Esophagus muscularis mucosa (tissue), 4 donors: Measurements from ENCODE around the gene BAIAP2. TPM values are rescaled to one million over a fixed set of nuclear protein-coding genes. Genes with fewer than 3 reads are reported as not detected.
"Not testable (repeated sequence)": the region's sequence is repeated elsewhere in the genome, so short reads cannot be mapped to it uniquely, and the experiment has no call there.

ENCODE experiments used
- DNase-seq: peaks from one replicate; pipeline ENCODE4 v3.0.0-alpha.2; 2017; ENCODE audit errors: extremely low spot score
- H3K27ac ChIP-seq, 4 donors: fragments of 200-600 bp; sonication (generic); replicated peaks in 1 of 4; 1 replicate in 3 of 4; 2 replicates in 1 of 4; pipeline ENCODE4 v1.5.1; 2016 to 2019; ENCODE audit warnings: mild to moderate bottlenecking in 1 of 4
- H3K27me3 ChIP-seq, 4 donors: fragments of 200-600 bp; sonication (generic); one replicate each; pipeline versions ENCODE4 v1.5.1 to v1.6.0; 2016 to 2019
- H3K36me3 ChIP-seq, 4 donors: fragments of 200-600 bp; sonication (generic); one replicate each; pipeline ENCODE4 v1.5.1; 2016 to 2019
- H3K4me1 ChIP-seq, 4 donors: fragments of 200-600 bp; sonication (generic); one replicate each; pipeline ENCODE4 v1.5.1; 2016 to 2019
- H3K4me3 ChIP-seq, 4 donors: fragments of 200-600 bp; sonication (generic); 1 replicate in 2 of 4; 2 replicates in 2 of 4; pipeline ENCODE4 v1.5.1; 2016 to 2019; ENCODE audit warnings: mild to moderate bottlenecking in 4 of 4, moderate library complexity in 1 of 4
- H3K9me3 ChIP-seq, 4 donors: fragments of 200-600 bp; sonication (generic); 1 replicate in 3 of 4; 2 replicates in 1 of 4; pipeline ENCODE4 v1.5.1; 2016 to 2019
- EP300 ChIP-seq: sonication (generic); formaldehyde crosslinking; IDR thresholded peaks from one replicate; pipeline ENCODE4 v1.6.1; 2017; ENCODE audit warnings: antibody characterized with exemption
- POLR2A ChIP-seq: fragments of 450-650 bp; IDR thresholded peaks from one replicate; pipeline ENCODE4 v1.6.1; 2017; ENCODE audit warnings: antibody characterized with exemption, moderate library complexity, mild to moderate bottlenecking, low read depth
- POLR2AphosphoS5 ChIP-seq, 2 donors: sonication (generic); formaldehyde crosslinking; IDR thresholded peaks; one replicate each; pipeline ENCODE4 v1.6.1; 2017; ENCODE audit warnings: antibody characterized with exemption in 2 of 2
- WGBS: methylation state at CpG from one replicate; pipeline ENCODE4 v1.1.5; 2018; 5-methylcytosine and 5-hydroxymethylcytosine counted together
- intact Hi-C: fragments of 100-400 bp; cut with DNase I; formaldehyde crosslinking; loops from one replicate; pipeline ENCODE4 v1.15.1; 2023
- total RNA-seq, 4 donors: library from RNA; depleted of rRNA; stranded (reverse); fragments of >200 nt; gene quantifications; one replicate each; pipeline versions ENCODE4 v1.1.0 to v1.2.1, GENCODE V29; 2016
- TF ChIP-seq, protein P1 (sequence below), 3 experiments: fragments of 200-600 bp in 2 of 3; fragments of 450-650 bp in 1 of 3; sonication (generic) in 2 of 3; IDR thresholded peaks; one replicate each; pipeline ENCODE4 v1.5.1; 2017 to 2019; ENCODE audit warnings: antibody characterized with exemption in 3 of 3, mild to moderate bottlenecking in 2 of 3, moderate library complexity in 1 of 3

Gene BAIAP2
- total RNA-seq, 4 donors from 2014 or later, result 31.1 to 54.5 (median 36.7) TPM

DNA sequence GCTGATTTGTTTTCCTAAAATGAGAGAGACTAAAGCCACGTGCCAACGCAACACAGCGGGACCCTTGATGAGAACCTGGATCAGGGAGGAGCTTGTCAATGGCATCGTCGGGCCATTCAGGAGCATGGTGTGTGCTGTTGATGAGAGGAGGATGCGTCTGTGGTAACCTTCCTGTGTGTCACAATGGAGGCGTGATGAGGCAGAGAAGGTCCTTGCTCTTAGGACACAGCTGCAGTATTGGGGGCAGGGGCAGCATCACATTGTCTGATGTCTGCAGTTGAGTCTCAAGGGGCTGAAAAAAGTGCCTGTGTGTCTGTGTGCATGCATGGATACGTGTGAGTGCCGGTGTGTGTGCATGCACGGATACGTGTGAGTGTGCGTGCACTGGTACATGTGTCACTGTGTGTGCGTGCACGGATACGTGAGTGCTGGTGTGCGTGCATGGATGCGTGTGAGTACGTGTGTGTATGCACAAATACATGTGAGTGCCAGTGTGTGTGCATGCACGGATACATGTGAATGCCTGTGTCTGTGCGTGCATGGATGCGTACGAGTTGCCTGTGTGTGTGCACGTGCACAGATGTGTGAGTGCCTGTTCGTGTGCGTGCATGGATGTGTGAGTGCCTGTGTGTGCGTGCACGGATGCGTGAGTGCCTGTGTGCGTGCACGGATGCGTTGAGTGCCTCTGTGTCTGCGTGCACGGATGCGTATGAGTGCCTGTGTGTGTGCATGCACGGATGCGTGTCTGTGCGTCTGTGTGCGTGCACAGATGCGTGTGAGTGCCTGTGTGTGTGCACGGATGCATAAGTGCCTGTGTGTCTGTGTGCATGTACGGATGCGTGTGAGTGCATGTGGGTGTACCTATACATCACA is 39.3 kb downstream of the BAIAP2 start:
- no peaks in the 10 kb centered on the region for H3K9me3 ChIP-seq
- intact Hi-C loops, result no loop called here
- H3K27me3 ChIP-seq, result no peaks in the 10 kb centered on the region
- H3K36me3 ChIP-seq, result peaks cover 6 to 55% (median 17%) of the 10 kb centered on the region in 4 donors
- 93% methylated on average over 41 of the region's 42 CpGs for WGBS
- H3K4me1 ChIP-seq, result peaks cover 0 to 13% (median 9%) of the 10 kb centered on the region in 4 donors
- no peak for TF ChIP-seq POLR2A
- no peak for TF ChIP-seq EP300
- TF ChIP-seq, protein P1, sequence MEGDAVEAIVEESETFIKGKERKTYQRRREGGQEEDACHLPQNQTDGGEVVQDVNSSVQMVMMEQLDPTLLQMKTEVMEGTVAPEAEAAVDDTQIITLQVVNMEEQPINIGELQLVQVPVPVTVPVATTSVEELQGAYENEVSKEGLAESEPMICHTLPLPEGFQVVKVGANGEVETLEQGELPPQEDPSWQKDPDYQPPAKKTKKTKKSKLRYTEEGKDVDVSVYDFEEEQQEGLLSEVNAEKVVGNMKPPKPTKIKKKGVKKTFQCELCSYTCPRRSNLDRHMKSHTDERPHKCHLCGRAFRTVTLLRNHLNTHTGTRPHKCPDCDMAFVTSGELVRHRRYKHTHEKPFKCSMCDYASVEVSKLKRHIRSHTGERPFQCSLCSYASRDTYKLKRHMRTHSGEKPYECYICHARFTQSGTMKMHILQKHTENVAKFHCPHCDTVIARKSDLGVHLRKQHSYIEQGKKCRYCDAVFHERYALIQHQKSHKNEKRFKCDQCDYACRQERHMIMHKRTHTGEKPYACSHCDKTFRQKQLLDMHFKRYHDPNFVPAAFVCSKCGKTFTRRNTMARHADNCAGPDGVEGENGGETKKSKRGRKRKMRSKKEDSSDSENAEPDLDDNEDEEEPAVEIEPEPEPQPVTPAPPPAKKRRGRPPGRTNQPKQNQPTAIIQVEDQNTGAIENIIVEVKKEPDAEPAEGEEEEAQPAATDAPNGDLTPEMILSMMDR (IDR thresholded peaks at IDR 0.05), result no peak
- TF ChIP-seq POLR2AphosphoS5 (IDR thresholded peaks at IDR 0.05), result no peak
- H3K27ac ChIP-seq, result no peak overlapping the region
- no peak overlapping the region for H3K4me3 ChIP-seq
- no peak for DNase-seq

DNA sequence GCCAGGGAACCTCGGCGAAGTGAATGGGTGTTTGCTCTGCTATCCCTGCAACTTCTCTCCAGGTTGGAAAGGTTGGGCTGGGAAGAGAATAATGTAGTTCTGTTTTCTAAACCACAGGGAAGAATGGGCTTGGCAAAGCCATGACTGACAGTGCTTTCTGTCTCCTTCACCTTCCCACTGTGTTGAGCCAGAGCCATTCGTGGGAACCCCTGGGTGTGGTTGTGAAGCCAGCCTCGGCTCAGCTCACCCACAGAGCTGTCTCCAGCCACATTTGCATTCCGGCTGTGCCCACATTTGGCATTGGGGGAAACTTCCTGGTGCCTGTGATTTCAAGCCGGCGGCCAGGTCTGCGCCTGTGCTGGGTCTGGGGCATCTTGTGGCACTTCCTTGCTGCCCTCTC is 39.9 kb downstream of the BAIAP2 start:
- Histone ChIP-seq H3K4me3 (no peak overlapping the region), H3K27me3 (no peaks in the 10 kb centered on the region), H3K9me3 (no peaks in the 10 kb centered on the region), H3K4me1 (peaks cover 0 to 13% (median 9%) of the 10 kb centered on the region in 4 donors), H3K27ac (no peak overlapping the region), H3K36me3 (peaks cover 6 to 60% (median 20%) of the 10 kb centered on the region in 4 donors)
- no peak for TF ChIP-seq POLR2AphosphoS5 (IDR thresholded peaks at IDR 0.05)
- TF ChIP-seq, protein P1 (IDR thresholded peaks at IDR 0.05), result no peak
- TF ChIP-seq EP300, result no peak
- TF ChIP-seq POLR2A, result no peak
- WGBS, result 76% methylated on average over 7 of the region's 8 CpGs
- no peak for DNase-seq
- intact Hi-C loops, result no loop called here

DNA sequence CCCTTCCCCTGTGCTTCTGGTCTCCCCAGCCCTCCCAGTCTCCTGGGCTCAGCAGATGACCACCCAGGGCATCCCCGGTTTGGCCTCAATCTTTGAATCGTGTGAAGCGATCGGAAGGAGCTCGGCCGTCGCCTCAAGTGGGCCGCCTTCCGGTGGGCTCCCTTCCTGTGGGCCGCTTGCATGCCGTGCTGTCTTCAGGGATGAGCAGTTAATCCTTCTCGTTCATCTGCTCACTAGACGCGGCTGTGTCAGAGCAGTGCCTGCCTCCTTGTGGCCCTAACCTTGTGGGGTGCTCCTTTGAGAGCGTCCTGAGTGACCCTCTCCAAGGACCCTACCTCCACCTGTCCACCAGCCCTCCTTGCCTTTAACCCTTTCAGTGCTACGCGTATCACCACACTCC is 40.4 kb downstream of the BAIAP2 start:
- no peak overlapping the region for H3K27ac ChIP-seq
- no peak for TF ChIP-seq EP300
- no peak for TF ChIP-seq POLR2A
- no peak for TF ChIP-seq POLR2AphosphoS5 (IDR thresholded peaks at IDR 0.05)
- TF ChIP-seq, protein P1 (IDR thresholded peaks at IDR 0.05), result no peak
- peaks cover 6 to 61% (median 20%) of the 10 kb centered on the region in 4 donors for H3K36me3 ChIP-seq
- no peaks in the 10 kb centered on the region for H3K27me3 ChIP-seq
- no peak for DNase-seq
- intact Hi-C loops, result no loop called here
- H3K9me3 ChIP-seq, result no peaks in the 10 kb centered on the region
- no peak overlapping the region for H3K4me3 ChIP-seq
- 97% methylated on average over 6 of the region's 17 CpGs for WGBS
- peaks cover 0 to 14% (median 11%) of the 10 kb centered on the region in 4 donors for H3K4me1 ChIP-seq

DNA sequence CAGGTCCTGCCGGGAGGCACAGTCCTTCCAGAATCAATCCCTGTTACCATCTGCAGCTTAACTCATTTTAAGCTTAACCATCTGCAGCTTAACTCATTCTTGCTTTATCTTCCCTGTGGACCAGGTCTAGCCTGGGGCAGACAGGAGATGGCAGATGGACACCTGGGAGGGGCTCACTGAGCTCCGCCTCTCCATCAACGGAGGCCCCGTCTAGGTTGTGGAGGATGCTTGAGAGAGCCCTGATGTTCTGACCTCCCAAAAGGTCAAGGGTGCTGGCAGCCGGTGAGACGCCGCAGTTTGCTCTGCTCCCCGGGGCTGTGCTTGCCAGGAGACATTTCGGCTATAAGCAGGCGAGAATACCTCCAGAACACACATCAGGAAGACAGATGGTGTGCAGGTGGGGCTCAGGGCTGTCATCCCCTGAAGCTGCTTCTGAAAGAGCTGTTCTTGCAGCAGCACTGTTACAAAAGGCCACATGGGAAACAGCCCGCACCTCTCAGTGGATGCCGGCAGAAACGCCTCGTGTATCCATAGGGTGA is 41.3 kb downstream of the BAIAP2 start:
- intact Hi-C loops, result no loop called here

DNA sequence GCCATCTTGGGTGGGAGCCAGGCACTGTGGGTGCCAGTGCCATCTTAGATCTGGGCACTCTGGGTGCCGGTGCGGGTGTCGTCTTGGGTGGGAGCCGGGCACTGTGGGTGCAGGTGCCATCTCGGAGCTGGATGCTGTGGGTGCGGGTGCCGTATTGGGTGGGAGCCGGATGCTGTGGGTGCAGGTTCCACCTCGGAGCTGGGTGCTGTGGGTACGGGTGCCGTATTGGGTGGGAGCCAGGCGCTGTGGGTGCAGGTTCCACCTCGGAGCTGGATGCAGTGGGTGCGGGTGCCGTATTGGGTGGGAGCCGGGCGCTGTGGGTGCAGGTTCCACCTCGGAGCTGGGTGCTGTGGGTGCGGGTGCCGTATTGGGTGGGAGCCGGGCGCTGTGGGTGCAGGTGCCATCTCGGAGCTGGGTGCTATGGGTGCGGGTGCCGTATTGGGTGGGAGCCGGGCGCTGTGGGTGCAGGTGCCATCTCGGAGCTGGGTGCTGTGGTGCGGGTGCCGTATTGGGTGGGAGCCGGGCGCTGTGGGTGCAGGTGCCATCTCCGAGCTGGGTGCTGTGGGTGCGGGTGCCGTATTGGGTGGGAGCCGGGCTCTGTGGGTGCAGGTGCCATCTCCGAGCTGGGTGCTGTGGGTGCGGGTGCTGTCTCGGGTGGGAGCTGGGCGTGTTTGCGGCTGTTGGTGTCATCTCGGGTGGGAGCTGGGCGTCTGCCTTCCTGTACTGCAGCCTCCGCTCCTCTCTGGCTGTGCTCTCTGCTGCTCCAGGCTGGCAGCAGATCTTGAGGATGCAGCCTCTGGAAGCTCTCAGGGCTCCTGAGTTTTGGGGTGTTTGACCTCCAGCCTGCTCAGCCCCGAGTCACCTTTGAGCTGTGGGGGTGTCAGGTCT is 43.3 kb downstream of the BAIAP2 start:
- H3K9me3 ChIP-seq, DNase-seq, intact Hi-C loops, H3K27me3 ChIP-seq, H3K4me3 ChIP-seq, H3K27ac ChIP-seq: not testable (repeated sequence)
- peaks cover 0 to 43% (median 12%) of the 10 kb centered on the region in 4 donors for H3K36me3 ChIP-seq
- 94% methylated on average over 45 of the region's 45 CpGs for WGBS
- H3K4me1 ChIP-seq, result peaks cover 16 to 23% (median 20%) of the 10 kb centered on the region in 4 donors

More for the DNA sequence above, 41.3 kb downstream of the BAIAP2 start:
- TF ChIP-seq EP300 (no peak), POLR2AphosphoS5 (IDR thresholded peaks at IDR 0.05) (no peak), POLR2A (no peak)
- TF ChIP-seq, protein P1 (IDR thresholded peaks at IDR 0.05), result no peak
- no peak overlapping the region for H3K27ac ChIP-seq
- H3K4me1 ChIP-seq, result peaks cover 0 to 15% (median 8%) of the 10 kb centered on the region in 4 donors
- peaks cover 6 to 60% (median 20%) of the 10 kb centered on the region in 4 donors for H3K36me3 ChIP-seq
- 77% methylated on average over 14 of the region's 14 CpGs for WGBS
- no peak overlapping the region for H3K4me3 ChIP-seq
- no peaks in the 10 kb centered on the region for H3K27me3 ChIP-seq
- no peaks in the 10 kb centered on the region for H3K9me3 ChIP-seq
- DNase-seq, result no peak
